Measurements from ENCODE around the gene KCNG1.

The KCNG1 gene

DNA sequence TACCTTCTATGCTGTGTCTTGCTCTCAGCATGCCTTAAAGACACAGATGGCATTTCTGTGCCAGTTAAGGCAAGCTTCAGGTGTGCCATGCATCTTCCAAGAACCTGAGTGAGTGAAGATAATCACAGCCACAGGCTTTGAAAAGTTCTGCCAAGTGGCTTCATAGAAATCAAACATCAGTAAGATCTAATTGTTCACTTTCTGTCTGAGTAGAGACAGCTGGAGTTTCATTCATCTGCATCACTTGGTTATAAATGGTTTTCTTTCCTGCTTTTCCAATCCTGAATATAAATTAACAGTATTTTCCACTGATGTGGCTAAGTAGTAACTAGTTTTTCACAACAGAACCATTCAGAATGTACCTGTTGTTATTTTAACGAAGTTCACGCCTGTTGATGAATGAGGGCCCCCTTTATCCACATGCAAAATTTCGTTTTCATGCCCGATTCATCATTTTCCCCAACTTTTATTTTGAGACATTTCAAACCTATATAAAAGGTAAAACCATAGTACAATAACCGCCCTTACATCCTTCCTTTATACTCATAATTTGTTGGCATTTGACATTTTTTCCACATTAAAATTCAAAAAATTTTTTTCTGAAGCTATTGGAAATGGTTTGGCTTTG is 38.6 kb upstream of the KCNG1 start:
- no peak overlapping the region for H3K4me3 ChIP-seq (ENCODE audit: low read length)
- no peaks in the 10 kb centered on the region for H4K20me1 ChIP-seq (ENCODE audit: insufficient read depth, low read length)
- H3F3A ChIP-seq (ENCODE audit: insufficient read depth, low read length): no peaks in the 10 kb centered on the region
- no peak for DNase-seq
- TF ChIP-seq EZH2phosphoT487 (IDR thresholded peaks at IDR 0.05; ENCODE audit: low read length): no peak
- no peak for TF ChIP-seq EZH2 (optimal IDR thresholded peaks at IDR 0.05; ENCODE audit: low read depth, low read length)
- TF ChIP-seq, protein P1, sequence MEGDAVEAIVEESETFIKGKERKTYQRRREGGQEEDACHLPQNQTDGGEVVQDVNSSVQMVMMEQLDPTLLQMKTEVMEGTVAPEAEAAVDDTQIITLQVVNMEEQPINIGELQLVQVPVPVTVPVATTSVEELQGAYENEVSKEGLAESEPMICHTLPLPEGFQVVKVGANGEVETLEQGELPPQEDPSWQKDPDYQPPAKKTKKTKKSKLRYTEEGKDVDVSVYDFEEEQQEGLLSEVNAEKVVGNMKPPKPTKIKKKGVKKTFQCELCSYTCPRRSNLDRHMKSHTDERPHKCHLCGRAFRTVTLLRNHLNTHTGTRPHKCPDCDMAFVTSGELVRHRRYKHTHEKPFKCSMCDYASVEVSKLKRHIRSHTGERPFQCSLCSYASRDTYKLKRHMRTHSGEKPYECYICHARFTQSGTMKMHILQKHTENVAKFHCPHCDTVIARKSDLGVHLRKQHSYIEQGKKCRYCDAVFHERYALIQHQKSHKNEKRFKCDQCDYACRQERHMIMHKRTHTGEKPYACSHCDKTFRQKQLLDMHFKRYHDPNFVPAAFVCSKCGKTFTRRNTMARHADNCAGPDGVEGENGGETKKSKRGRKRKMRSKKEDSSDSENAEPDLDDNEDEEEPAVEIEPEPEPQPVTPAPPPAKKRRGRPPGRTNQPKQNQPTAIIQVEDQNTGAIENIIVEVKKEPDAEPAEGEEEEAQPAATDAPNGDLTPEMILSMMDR (IDR thresholded peaks at IDR 0.05; ENCODE audit: low read length): no peak
- H3K79me2 ChIP-seq (ENCODE audit: low read length): no peaks in the 10 kb centered on the region
- H3K4me2 ChIP-seq (ENCODE audit: low read depth, low read length): no peak overlapping the region
- H3K4me1 ChIP-seq (ENCODE audit: low read length): no peaks in the 10 kb centered on the region
- H3K27ac ChIP-seq (ENCODE audit: low read length): no peak overlapping the region
- H2AFZ ChIP-seq (ENCODE audit: low read length): no peak overlapping the region
- H3K27me3 ChIP-seq (replicated peaks; ENCODE audit: insufficient read depth, low read length): no peaks in the 10 kb centered on the region
- H3K9ac ChIP-seq (ENCODE audit: low read length): no peak overlapping the region
- H3K9me3 ChIP-seq (replicated peaks; ENCODE audit: insufficient read depth, low read length): no peaks in the 10 kb centered on the region
- H3K36me3 ChIP-seq (replicated peaks; ENCODE audit: insufficient read depth, low read length): no peaks in the 10 kb centered on the region
- no peaks in the 10 kb centered on the region for H3K9me2 ChIP-seq (replicated peaks; ENCODE audit: insufficient read depth, low read length)

DNA sequence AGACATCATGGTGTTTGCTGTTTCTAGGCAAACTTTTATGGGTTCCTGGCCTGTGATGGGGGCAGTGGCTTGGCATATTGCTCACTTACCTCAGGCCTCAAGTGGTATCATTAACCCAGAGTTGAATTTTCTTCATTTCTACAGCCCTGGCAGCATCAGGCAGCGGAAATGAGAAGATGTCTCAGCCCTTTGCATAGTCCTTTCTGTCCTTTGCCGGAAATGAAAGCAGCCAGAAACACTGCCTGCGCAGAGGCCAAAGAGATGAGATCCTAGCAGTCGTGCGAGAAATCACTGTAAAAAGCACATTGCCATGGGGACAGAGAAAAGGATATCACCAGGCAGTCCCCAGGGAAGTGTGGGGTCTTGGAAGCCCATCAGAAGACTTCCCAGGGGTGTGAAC is 37.4 kb upstream of the KCNG1 start:
- no peaks in the 10 kb centered on the region for H3K27me3 ChIP-seq (replicated peaks; ENCODE audit: insufficient read depth, low read length)

GRCh38 chr20:51059862-51060261 is 37.0 kb upstream of the KCNG1 start:
- TF ChIP-seq EZH2 (optimal IDR thresholded peaks at IDR 0.05; ENCODE audit: low read depth, low read length): no peak
- no peak for TF ChIP-seq EZH2phosphoT487 (IDR thresholded peaks at IDR 0.05; ENCODE audit: low read length)
- TF ChIP-seq, protein P1 (IDR thresholded peaks at IDR 0.05; ENCODE audit: low read length): no peak
- no peak overlapping the region for H3K4me2 ChIP-seq (ENCODE audit: low read depth, low read length)
- DNase-seq: no peak
- no peaks in the 10 kb centered on the region for H3K4me1 ChIP-seq (ENCODE audit: low read length)
- no peaks in the 10 kb centered on the region for H3F3A ChIP-seq (ENCODE audit: insufficient read depth, low read length)
- no peaks in the 10 kb centered on the region for H3K9me3 ChIP-seq (replicated peaks; ENCODE audit: insufficient read depth, low read length)
- H3K9me2 ChIP-seq (replicated peaks; ENCODE audit: insufficient read depth, low read length): no peaks in the 10 kb centered on the region
- H4K20me1 ChIP-seq (ENCODE audit: insufficient read depth, low read length): no peaks in the 10 kb centered on the region
- no peak overlapping the region for H2AFZ ChIP-seq (ENCODE audit: low read length)
- no peaks in the 10 kb centered on the region for H3K79me2 ChIP-seq (ENCODE audit: low read length)
- H3K9ac ChIP-seq (ENCODE audit: low read length): no peak overlapping the region
- H3K27ac ChIP-seq (ENCODE audit: low read length): no peak overlapping the region
- no peak overlapping the region for H3K4me3 ChIP-seq (ENCODE audit: low read length)
- H3K27me3 ChIP-seq (replicated peaks; ENCODE audit: insufficient read depth, low read length): no peaks in the 10 kb centered on the region
- H3K36me3 ChIP-seq (replicated peaks; ENCODE audit: insufficient read depth, low read length): no peaks in the 10 kb centered on the region

More for the DNA sequence above, 37.4 kb upstream of the KCNG1 start:
- Histone ChIP-seq H2AFZ (ENCODE audit: low read length) (no peak overlapping the region), H3K4me1 (ENCODE audit: low read length) (no peaks in the 10 kb centered on the region), H3K9me2 (replicated peaks; ENCODE audit: insufficient read depth, low read length) (no peaks in the 10 kb centered on the region), H3F3A (ENCODE audit: insufficient read depth, low read length) (no peaks in the 10 kb centered on the region), H3K4me3 (ENCODE audit: low read length) (no peak overlapping the region), H4K20me1 (ENCODE audit: insufficient read depth, low read length) (no peaks in the 10 kb centered on the region), H3K9ac (ENCODE audit: low read length) (no peak overlapping the region), H3K27ac (ENCODE audit: low read length) (no peak overlapping the region), H3K4me2 (ENCODE audit: low read depth, low read length) (no peak overlapping the region), H3K79me2 (ENCODE audit: low read length) (no peaks in the 10 kb centered on the region), H3K9me3 (replicated peaks; ENCODE audit: insufficient read depth, low read length) (no peaks in the 10 kb centered on the region), H3K36me3 (replicated peaks; ENCODE audit: insufficient read depth, low read length) (no peaks in the 10 kb centered on the region)
- TF ChIP-seq EZH2phosphoT487 (IDR thresholded peaks at IDR 0.05; ENCODE audit: low read length) (no peak), EZH2 (optimal IDR thresholded peaks at IDR 0.05; ENCODE audit: low read depth, low read length) (no peak)
- TF ChIP-seq, protein P1 (IDR thresholded peaks at IDR 0.05; ENCODE audit: low read length): no peak
- DNase-seq: no peak
